HepG2 (cell line): ENCODE results near the gene HYI. TPM values are rescaled to one million over a fixed set of nuclear protein-coding genes. Genes with fewer than 3 reads are reported as not detected.

Experiments used
- AKAP8 ChIP-seq: sonication (generic); formaldehyde crosslinking; IDR thresholded peaks from 2 replicates; pipeline ENCODE4 v1.5.1; 2020; ENCODE audit warnings: mild to moderate bottlenecking, missing genetic modification reagents
- AKNA ChIP-seq: sonication (generic); formaldehyde crosslinking; IDR thresholded peaks from 2 replicates; pipeline ENCODE4 v1.4.0; 2020; ENCODE audit warnings: missing genetic modification reagents, borderline replicate concordance
- GZF1 ChIP-seq: sonication (generic); formaldehyde crosslinking; IDR thresholded peaks from 2 replicates; pipeline ENCODE4 v1.5.1; 2020; ENCODE audit warnings: mild to moderate bottlenecking, missing genetic modification reagents
- ISL2 ChIP-seq: sonication (generic); formaldehyde crosslinking; IDR thresholded peaks from 2 replicates; pipeline ENCODE4 v1.5.0; 2020; ENCODE audit warnings: missing genetic modification reagents
- ZNF557 ChIP-seq: sonication (generic); formaldehyde crosslinking; IDR thresholded peaks from 2 replicates; pipeline ENCODE4 v1.4.0; 2020; ENCODE audit warnings: missing genetic modification reagents
- ZNF558 ChIP-seq: sonication (generic); formaldehyde crosslinking; IDR thresholded peaks from 2 replicates; pipeline ENCODE4 v1.9.0; 2022; ENCODE audit warnings: mild to moderate bottlenecking, missing genetic modification reagents, borderline replicate concordance
- ZNF609 ChIP-seq: sonication (generic); formaldehyde crosslinking; IDR thresholded peaks from 2 replicates; pipeline ENCODE4 v1.4.0; 2020; ENCODE audit warnings: mild to moderate bottlenecking, missing genetic modification reagents, borderline replicate concordance
- polyA plus RNA-seq, 8 experiments: library from polyadenylated mRNA; depleted of rRNA in 3 of 8; stranded (reverse) in 7 of 8; unstranded in 1 of 8; fragments of >200 nt; fragmentation: Illumina TruSeq in 4 of 8; extraction: Trizol in 4 of 8; gene quantifications; 2 replicates each; pipeline versions ENCODE4 v1.2.1 to v1.2.3, GENCODE V29; 2011 to 2016; ENCODE audit warnings: low read depth in 4 of 8, missing spikeins in 1 of 8, mixed read lengths in 1 of 8; ENCODE audit not compliant: insufficient read depth in 1 of 8
- total RNA-seq, 5 experiments: library from RNA; depleted of rRNA; stranded (reverse); fragments of >200 nt; fragmentation: Illumina TruSeq; extraction: Trizol; gene quantifications; 2 replicates each; pipeline ENCODE4 v1.2.3, GENCODE V29; 2016; ENCODE audit warnings: low read depth in 1 of 5
- TF ChIP-seq, protein P1 (sequence below): sonication (generic); formaldehyde crosslinking; IDR thresholded peaks from 2 replicates; pipeline ENCODE4 v1.5.0; 2020; ENCODE audit warnings: mild to moderate bottlenecking, missing genetic modification reagents
- TF ChIP-seq, protein P2 (sequence below): IDR thresholded peaks from 2 replicates; pipeline ENCODE4 v1.6.1; 2012; ENCODE audit warnings: low read depth, low read length, improper control_type of control experiment

Gene HYI
- total and polyA plus RNA-seq, 2 of the 13 experiments (the other 11 are each of a cell fraction or from before 2014, with no cell fraction given) = not detected

DNA sequence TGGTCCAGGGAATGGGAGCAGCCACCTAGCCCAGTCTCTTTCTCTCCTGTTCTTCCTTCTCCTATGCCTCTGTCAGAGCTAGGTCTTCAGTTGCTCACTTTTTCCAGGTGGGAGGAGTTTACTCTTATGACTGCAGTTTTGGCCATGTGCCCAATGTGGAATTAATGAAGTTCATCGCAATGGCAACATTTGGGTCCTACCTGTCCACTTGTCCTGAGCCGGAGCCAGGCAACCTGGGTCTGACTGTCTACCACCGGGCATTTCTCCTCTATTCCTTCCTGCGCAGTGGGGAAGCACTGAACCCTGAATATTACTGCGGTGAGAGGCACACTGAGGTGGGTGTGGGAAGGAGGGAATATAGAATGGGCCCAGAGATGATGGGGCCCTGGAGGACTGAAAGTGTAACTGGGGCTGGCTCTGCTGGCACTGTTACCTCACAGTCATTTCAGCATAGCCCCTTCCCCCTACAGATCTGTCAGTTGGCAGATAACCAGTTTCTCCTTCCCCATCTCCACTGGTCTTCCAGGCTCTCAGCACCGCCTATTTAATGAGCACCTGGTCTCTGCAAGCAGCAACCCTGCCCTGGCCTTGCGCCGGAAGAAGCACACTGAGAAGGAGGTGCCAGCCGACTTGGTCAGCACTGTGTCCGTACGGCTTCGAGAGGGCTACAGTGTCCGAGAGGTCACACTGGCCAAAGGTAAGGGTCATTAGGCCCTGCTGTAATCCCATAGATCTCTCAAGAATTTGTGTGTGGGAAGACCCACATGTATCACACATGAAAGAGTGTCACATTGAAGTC lies 33.9 kb downstream of the HYI start (continued):
- no peak for TF ChIP-seq ZNF609
- no peak for TF ChIP-seq ZNF557 (CRISPR knock-in tag)
- TF ChIP-seq GZF1 = no peak
- TF ChIP-seq, protein P1, sequence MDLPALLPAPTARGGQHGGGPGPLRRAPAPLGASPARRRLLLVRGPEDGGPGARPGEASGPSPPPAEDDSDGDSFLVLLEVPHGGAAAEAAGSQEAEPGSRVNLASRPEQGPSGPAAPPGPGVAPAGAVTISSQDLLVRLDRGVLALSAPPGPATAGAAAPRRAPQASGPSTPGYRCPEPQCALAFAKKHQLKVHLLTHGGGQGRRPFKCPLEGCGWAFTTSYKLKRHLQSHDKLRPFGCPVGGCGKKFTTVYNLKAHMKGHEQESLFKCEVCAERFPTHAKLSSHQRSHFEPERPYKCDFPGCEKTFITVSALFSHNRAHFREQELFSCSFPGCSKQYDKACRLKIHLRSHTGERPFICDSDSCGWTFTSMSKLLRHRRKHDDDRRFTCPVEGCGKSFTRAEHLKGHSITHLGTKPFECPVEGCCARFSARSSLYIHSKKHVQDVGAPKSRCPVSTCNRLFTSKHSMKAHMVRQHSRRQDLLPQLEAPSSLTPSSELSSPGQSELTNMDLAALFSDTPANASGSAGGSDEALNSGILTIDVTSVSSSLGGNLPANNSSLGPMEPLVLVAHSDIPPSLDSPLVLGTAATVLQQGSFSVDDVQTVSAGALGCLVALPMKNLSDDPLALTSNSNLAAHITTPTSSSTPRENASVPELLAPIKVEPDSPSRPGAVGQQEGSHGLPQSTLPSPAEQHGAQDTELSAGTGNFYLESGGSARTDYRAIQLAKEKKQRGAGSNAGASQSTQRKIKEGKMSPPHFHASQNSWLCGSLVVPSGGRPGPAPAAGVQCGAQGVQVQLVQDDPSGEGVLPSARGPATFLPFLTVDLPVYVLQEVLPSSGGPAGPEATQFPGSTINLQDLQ (CRISPR knock-in tag) = no peak
- TF ChIP-seq, protein P2, sequence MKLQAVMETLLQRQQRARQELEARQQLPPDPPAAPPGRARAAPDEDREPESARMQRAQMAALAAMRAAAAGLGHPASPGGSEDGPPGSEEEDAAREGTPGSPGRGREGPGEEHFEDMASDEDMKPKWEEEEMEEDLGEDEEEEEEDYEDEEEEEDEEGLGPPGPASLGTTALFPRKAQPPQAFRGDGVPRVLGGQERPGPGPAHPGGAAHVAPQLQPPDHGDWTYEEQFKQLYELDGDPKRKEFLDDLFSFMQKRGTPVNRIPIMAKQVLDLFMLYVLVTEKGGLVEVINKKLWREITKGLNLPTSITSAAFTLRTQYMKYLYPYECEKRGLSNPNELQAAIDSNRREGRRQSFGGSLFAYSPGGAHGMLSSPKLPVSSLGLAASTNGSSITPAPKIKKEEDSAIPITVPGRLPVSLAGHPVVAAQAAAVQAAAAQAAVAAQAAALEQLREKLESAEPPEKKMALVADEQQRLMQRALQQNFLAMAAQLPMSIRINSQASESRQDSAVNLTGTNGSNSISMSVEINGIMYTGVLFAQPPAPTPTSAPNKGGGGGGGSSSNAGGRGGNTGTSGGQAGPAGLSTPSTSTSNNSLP = no peak
- no peak for TF ChIP-seq ISL2 (CRISPR knock-in tag)
- no peak for TF ChIP-seq AKNA (CRISPR knock-in tag)
- TF ChIP-seq AKAP8 = no peak
- TF ChIP-seq ZNF558 (CRISPR knock-in tag) = no peak
